WTC11 (cell line): Measurements from ENCODE around the gene SEC22C.

Experiments
- ARID4B ChIP-seq: sonication (generic); formaldehyde crosslinking; IDR thresholded peaks from 2 replicates; pipeline ENCODE4 v1.8.0; 2023; ENCODE audit warnings: missing genetic modification reagents, mild to moderate bottlenecking, borderline replicate concordance
- ATF3 ChIP-seq: sonication (generic); formaldehyde crosslinking; conservative IDR thresholded peaks from 2 replicates; pipeline ENCODE4 v1.8.1; 2022; ENCODE audit warnings: mild to moderate bottlenecking, missing genetic modification reagents
- CTCF ChIP-seq: fragments of 200-600 bp; IDR thresholded peaks from 2 replicates; pipeline ENCODE4 v1.8.0; 2022; ENCODE audit warnings: antibody characterized with exemption
- E2F5 ChIP-seq: sonication (generic); formaldehyde crosslinking; IDR thresholded peaks from 2 replicates; pipeline ENCODE4 v1.8.1; 2022; ENCODE audit warnings: mild to moderate bottlenecking, moderate library complexity, missing genetic modification reagents
- JUN ChIP-seq: sonication (generic); formaldehyde crosslinking; IDR thresholded peaks from 2 replicates; pipeline ENCODE4 v1.8.0; 2023; ENCODE audit warnings: mild to moderate bottlenecking, missing genetic modification reagents
- NR3C1 ChIP-seq: sonication (generic); formaldehyde crosslinking; conservative IDR thresholded peaks from 2 replicates; pipeline ENCODE4 v1.8.1; 2023; ENCODE audit warnings: low read depth, mild to moderate bottlenecking, missing genetic modification reagents
- RORB ChIP-seq: fragments of 250-450 bp; sonication (Bioruptor Pico); IDR thresholded peaks from 2 replicates; pipeline ENCODE4 v1.9.0; 2021; ENCODE audit warnings: mild to moderate bottlenecking
- SMAD3 ChIP-seq: sonication (generic); formaldehyde crosslinking; IDR thresholded peaks from 2 replicates; pipeline ENCODE4 v1.8.0; 2022; ENCODE audit warnings: missing genetic modification reagents, mild to moderate bottlenecking, borderline replicate concordance
- TEAD1 ChIP-seq: sonication (generic); formaldehyde crosslinking; IDR thresholded peaks from 2 replicates; pipeline ENCODE4 v1.8.0; 2022; ENCODE audit warnings: mild to moderate bottlenecking, missing genetic modification reagents
- TEAD4 ChIP-seq: sonication (generic); formaldehyde crosslinking; IDR thresholded peaks from 2 replicates; pipeline ENCODE4 v1.8.0; 2022; ENCODE audit warnings: mild to moderate bottlenecking, missing genetic modification reagents
- TP53 ChIP-seq: sonication (generic); formaldehyde crosslinking; IDR thresholded peaks from 2 replicates; pipeline ENCODE4 v1.8.1; 2023; ENCODE audit warnings: mild to moderate bottlenecking, missing genetic modification reagents
- USF1 ChIP-seq: sonication (generic); formaldehyde crosslinking; IDR thresholded peaks from 2 replicates; pipeline ENCODE4 v1.8.0; 2022; ENCODE audit warnings: mild to moderate bottlenecking, missing genetic modification reagents

- TF ChIP-seq CTCF, result no peak
- no peak for TF ChIP-seq SMAD3 (CRISPR knock-in tag)
- no peak for TF ChIP-seq NR3C1 (CRISPR knock-in tag)
- no peak for TF ChIP-seq JUN (CRISPR knock-in tag)
- TF ChIP-seq TEAD4 (CRISPR knock-in tag), result no peak
- TF ChIP-seq USF1 (CRISPR knock-in tag), result no peak
- no peak for TF ChIP-seq E2F5 (CRISPR knock-in tag)
- no peak for TF ChIP-seq RORB (CRISPR knock-in tag)
- TF ChIP-seq ATF3, result no peak
- no peak for TF ChIP-seq TP53
- TF ChIP-seq ARID4B, result no peak
- TF ChIP-seq TEAD1 (CRISPR knock-in tag), result no peak
These were observed 81.7 kb downstream of the SEC22C start for GRCh38 chr3:42500091-42500490.
